Stimulated activated naive CD8-positive, alpha-beta T cell treated with anti-CD3 and anti-CD28 coated beads, Interleukin-15, Interleukin-2, amounts not matched to agents 100 ng/mL and 50 ng/mL, for 24 hours (primary cell): ENCODE measurements around the gene GDPD5.
A peak's percentile ranks its signal among the peaks of the same experiment; 100 is the strongest.

Source experiments
- H3K27ac Mint-ChIP-seq: one replicate; pipeline ENCODE4 v1.8.0; 2021; ENCODE audit warnings: mild to moderate bottlenecking, mixed read lengths
- H3K27me3 Mint-ChIP-seq: one replicate; pipeline ENCODE4 v1.8.0; 2021; ENCODE audit warnings: mixed read lengths
- H3K36me3 Mint-ChIP-seq: one replicate; pipeline ENCODE4 v1.8.0; 2021; ENCODE audit warnings: low read depth, mixed read lengths
- H3K4me1 Mint-ChIP-seq: one replicate; pipeline ENCODE4 v1.8.0; 2021; ENCODE audit warnings: low read depth, mixed read lengths
- H3K4me3 Mint-ChIP-seq: one replicate; pipeline ENCODE4 v1.8.0; 2021; ENCODE audit warnings: mild to moderate bottlenecking, mixed read lengths
- H3K9me3 Mint-ChIP-seq: one replicate; pipeline ENCODE4 v1.8.0; 2021; ENCODE audit warnings: mixed read lengths

Gene GDPD5

GRCh38 chr11:75435571-75435925, 90.2 kb downstream of the GDPD5 start:
- Mint-ChIP-seq H3K4me1 (peaks cover 3% of the 10 kb centered on the region), H3K4me3 (no peak overlapping the region), H3K27ac (no peak overlapping the region), H3K27me3 (peaks cover 29% of the 10 kb centered on the region), H3K9me3 (no peaks in the 10 kb centered on the region), H3K36me3 (no peaks in the 10 kb centered on the region)

GRCh38 chr11:75434886-75435570, 90.7 kb downstream of the GDPD5 start:
- H3K4me3 Mint-ChIP-seq, result no peak overlapping the region
- no peaks in the 10 kb centered on the region for H3K9me3 Mint-ChIP-seq
- H3K36me3 Mint-ChIP-seq, result no peaks in the 10 kb centered on the region
- peaks cover 31% of the 10 kb centered on the region for H3K27me3 Mint-ChIP-seq
- peaks cover 5% of the 10 kb centered on the region for H3K4me1 Mint-ChIP-seq
- no peak overlapping the region for H3K27ac Mint-ChIP-seq

- Mint-ChIP-seq H3K27me3 (peaks cover 36% of the 10 kb centered on the region), H3K4me1 (peaks cover 10% of the 10 kb centered on the region), H3K4me3 (no peak overlapping the region), H3K36me3 (peaks cover 5% of the 10 kb centered on the region), H3K9me3 (peaks cover 5% of the 10 kb centered on the region), H3K27ac (no peak overlapping the region)
Measured at GRCh38 chr11:75434051-75434450, 91.7 kb downstream of the GDPD5 start.

- peaks cover 8% of the 10 kb centered on the region for H3K36me3 Mint-ChIP-seq
- peaks cover 13% of the 10 kb centered on the region for H3K4me1 Mint-ChIP-seq
- H3K27ac Mint-ChIP-seq, result no peak overlapping the region
- peaks cover 41% of the 10 kb centered on the region for H3K27me3 Mint-ChIP-seq
- peaks cover 9% of the 10 kb centered on the region for H3K9me3 Mint-ChIP-seq
- no peak overlapping the region for H3K4me3 Mint-ChIP-seq
Measured at GRCh38 chr11:75433443-75433842, 92.3 kb downstream of the GDPD5 start.

- H3K4me1 Mint-ChIP-seq, result peaks cover 13% of the 10 kb centered on the region
- H3K36me3 Mint-ChIP-seq, result peaks cover 8% of the 10 kb centered on the region
- H3K4me3 Mint-ChIP-seq, result no peak within 1 kb of the TSS
- no peak within 1 kb of the TSS for H3K27ac Mint-ChIP-seq
- H3K27me3 Mint-ChIP-seq, result peaks cover 45% of the 10 kb centered on the region
- peaks cover 9% of the 10 kb centered on the region for H3K9me3 Mint-ChIP-seq
Measured at GRCh38 chr11:75432911-75433321, 92.8 kb downstream of the GDPD5 start, which contains the start of gene KLHL35. Gene KLHL35 (minus strand): TSS chr11:75433203. CDS start chr11:75430629, 2,574 bp downstream.

- Mint-ChIP-seq H3K9me3 (peaks cover 9% of the 10 kb centered on the region), H3K4me1 (peaks cover 13% of the 10 kb centered on the region), H3K27me3 (peaks cover 50% of the 10 kb centered on the region), H3K27ac (no peak overlapping the region), H3K4me3 (no peak overlapping the region), H3K36me3 (peaks cover 8% of the 10 kb centered on the region)
Measured at GRCh38 chr11:75431533-75432525, 93.9 kb downstream of the GDPD5 start.

- peak overlapping the region; percentile 74 for H3K4me3 Mint-ChIP-seq
- peak overlapping the region; percentile 59 for H3K27ac Mint-ChIP-seq
Measured at GRCh38 chr11:75430714-75431532, 94.8 kb downstream of the GDPD5 start.

GRCh38 chr11:75429902-75430713, 95.6 kb downstream of the GDPD5 start:
- peaks cover 13% of the 10 kb centered on the region for H3K4me1 Mint-ChIP-seq
- H3K4me3 Mint-ChIP-seq, result peak overlapping the region; percentile 74
- peak overlapping the region; percentile 59 for H3K27ac Mint-ChIP-seq
- H3K9me3 Mint-ChIP-seq, result peaks cover 9% of the 10 kb centered on the region
- peaks cover 50% of the 10 kb centered on the region for H3K27me3 Mint-ChIP-seq
- H3K36me3 Mint-ChIP-seq, result peaks cover 8% of the 10 kb centered on the region

More at GRCh38 chr11:75430714-75431532, 94.8 kb downstream of the GDPD5 start:
- H3K27me3 Mint-ChIP-seq, result peaks cover 50% of the 10 kb centered on the region
- peaks cover 13% of the 10 kb centered on the region for H3K4me1 Mint-ChIP-seq
- peaks cover 9% of the 10 kb centered on the region for H3K9me3 Mint-ChIP-seq
- peaks cover 8% of the 10 kb centered on the region for H3K36me3 Mint-ChIP-seq

- peaks cover 50% of the 10 kb centered on the region for H3K27me3 Mint-ChIP-seq
- peak overlapping the region; percentile 68 for H3K27ac Mint-ChIP-seq
- H3K9me3 Mint-ChIP-seq, result peaks cover 9% of the 10 kb centered on the region
- H3K4me1 Mint-ChIP-seq, result peaks cover 13% of the 10 kb centered on the region
- peaks cover 8% of the 10 kb centered on the region for H3K36me3 Mint-ChIP-seq
- H3K4me3 Mint-ChIP-seq, result peak overlapping the region; percentile 73
Measured at GRCh38 chr11:75429641-75429901, 96.2 kb downstream of the GDPD5 start.

GRCh38 chr11:75428989-75429640, 96.6 kb downstream of the GDPD5 start:
- peaks cover 13% of the 10 kb centered on the region for H3K4me1 Mint-ChIP-seq
- peaks cover 8% of the 10 kb centered on the region for H3K36me3 Mint-ChIP-seq
- peak overlapping the region; percentile 68 for H3K27ac Mint-ChIP-seq
- H3K27me3 Mint-ChIP-seq, result peaks cover 50% of the 10 kb centered on the region
- peaks cover 9% of the 10 kb centered on the region for H3K9me3 Mint-ChIP-seq
- H3K4me3 Mint-ChIP-seq, result peak overlapping the region; percentile 73

GRCh38 chr11:75428281-75428724, 97.4 kb downstream of the GDPD5 start:
- Mint-ChIP-seq H3K4me3 (peak overlapping the region; percentile 5), H3K27ac (no peak overlapping the region), H3K27me3 (peaks cover 48% of the 10 kb centered on the region), H3K4me1 (peaks cover 13% of the 10 kb centered on the region), H3K9me3 (peaks cover 9% of the 10 kb centered on the region), H3K36me3 (peaks cover 8% of the 10 kb centered on the region)

- H3K4me3 Mint-ChIP-seq, result no peak overlapping the region
- H3K27me3 Mint-ChIP-seq, result peaks cover 36% of the 10 kb centered on the region
- H3K9me3 Mint-ChIP-seq, result peaks cover 9% of the 10 kb centered on the region
- H3K4me1 Mint-ChIP-seq, result peaks cover 13% of the 10 kb centered on the region
- H3K27ac Mint-ChIP-seq, result no peak overlapping the region
- peaks cover 16% of the 10 kb centered on the region for H3K36me3 Mint-ChIP-seq
Measured at GRCh38 chr11:75427181-75427580, 98.6 kb downstream of the GDPD5 start.

- Mint-ChIP-seq H3K36me3 (peaks cover 16% of the 10 kb centered on the region), H3K27me3 (peaks cover 32% of the 10 kb centered on the region), H3K4me3 (no peak overlapping the region), H3K27ac (no peak overlapping the region), H3K4me1 (peaks cover 13% of the 10 kb centered on the region), H3K9me3 (peaks cover 9% of the 10 kb centered on the region)
Measured at GRCh38 chr11:75426720-75427086, 99.0 kb downstream of the GDPD5 start.
